Right lobe of liver (tissue), 6 donors: ENCODE results near the gene FKRP. TPM values are rescaled to one million over a fixed set of nuclear protein-coding genes. Genes with fewer than 3 reads are reported as not detected.

Experiments used
- ATAC-seq, 4 donors: fragments of 200-7000 bp; cut with Tn5 transposase; one replicate each; pipeline ENCODE4 v1.9.1; 2020; ENCODE audit warnings: mild to moderate bottlenecking in 4 of 4, moderate library complexity in 4 of 4
- DNase-seq, 3 donors: peaks; one replicate each; pipeline ENCODE4 v3.0.0-alpha.2; 2020
- H3K27ac ChIP-seq, 3 donors: fragments of 200-600 bp; one replicate each; pipeline ENCODE4 v1.8.0; 2022
- H3K27me3 ChIP-seq, 2 donors: fragments of 200-600 bp; one replicate each; pipeline ENCODE4 v1.8.0; 2022
- H3K36me3 ChIP-seq, 4 donors: fragments of 200-600 bp; sonication (generic) in 1 of 4; one replicate each; pipeline versions ENCODE4 v1.5.1 to v1.8.0; 2017 to 2022; ENCODE audit warnings: control low read depth in 1 of 4
- H3K4me1 ChIP-seq, 4 donors: fragments of 200-600 bp; sonication (generic) in 1 of 4; one replicate each; pipeline versions ENCODE4 v1.5.1 to v1.8.0; 2017 to 2022; ENCODE audit warnings: control low read depth in 1 of 4
- H3K4me3 ChIP-seq, 3 donors: fragments of 200-600 bp; one replicate each; pipeline ENCODE4 v1.8.0; 2022
- H3K9me3 ChIP-seq, 4 donors: fragments of 200-600 bp; sonication (generic) in 1 of 4; one replicate each; pipeline versions ENCODE4 v1.5.1 to v1.8.0; 2017 to 2022; ENCODE audit warnings: control low read depth in 1 of 4
- CTCF ChIP-seq, 4 donors: fragments of 200-600 bp in 3 of 4; fragments of 450-650 bp in 1 of 4; IDR thresholded peaks; one replicate each; pipeline versions ENCODE4 v1.5.1 to v1.8.0; 2016 to 2022; ENCODE audit warnings: antibody characterized with exemption in 4 of 4, mild to moderate bottlenecking in 2 of 4
- POLR2A ChIP-seq: fragments of 450-650 bp; IDR thresholded peaks from one replicate; pipeline ENCODE4 v1.6.1; 2017; ENCODE audit warnings: antibody characterized with exemption, mild to moderate bottlenecking
- WGBS: methylation state at CpG from one replicate; pipeline ENCODE4 v1.1.6; 2018; ENCODE audit warnings: low coverage, low lambda C conversion rate; ENCODE audit not compliant: insufficient coverage; ENCODE audit errors: missing lambda C conversion rate; 5-methylcytosine and 5-hydroxymethylcytosine counted together
- intact Hi-C, 2 donors: fragments of 100-400 bp; cut with DNase I; formaldehyde crosslinking; loops; one replicate each; pipeline versions ENCODE4 v1.11.2 to v1.14.1; 2022
- total RNA-seq, 6 experiments: library from RNA; depleted of rRNA in 2 of 6; stranded (reverse); fragments of >200 nt in 2 of 6; fragmentation: NEBNext Ultra II Directional in 3 of 6; extraction: Animal tissue kit (Norgen Biotek cat#: 25700) in 3 of 6; gene quantifications; one replicate each; pipeline versions ENCODE4 v1.1.0 to v1.2.4, GENCODE V29; 2016 to 2023
- donor health status: DM: no; HTN: yes; CAD: no.
- donor health status: DM: no; HTN: no; CAD: no.
- donor health status: DM: no; HTN: no; CAD: no.
- donor health status: DM: no; HTN: yes; CAD: no.
- donor health status: DM: no; HTN: yes; CAD: no.

The FKRP gene
- total RNA-seq, 6 experiments from 2014 or later = 5.8 to 9.5 (median 7.4) TPM

- 80% methylated on average over 13 of the region's 25 CpGs for WGBS
- ATAC-seq = no peak
- TF ChIP-seq CTCF (IDR thresholded peaks at IDR 0.05) (no peak), POLR2A (no peak)
- Histone ChIP-seq H3K9me3 (no peaks in the 10 kb centered on the region), H3K27ac (no peak overlapping the region), H3K27me3 (no peaks in the 10 kb centered on the region), H3K4me3 (no peak overlapping the region), H3K4me1 (peaks cover 0 to 12% (median 3%) of the 10 kb centered on the region in 4 donors), H3K36me3 (peaks cover 0 to 37% (median 12%) of the 10 kb centered on the region in 4 donors)
- no peak for DNase-seq
- intact Hi-C loops = no loop called here
These were observed 26.0 kb upstream of the FKRP start for GRCh38 chr19:46719629-46720502.

- no peak overlapping the region for H3K27ac ChIP-seq
- H3K4me1 ChIP-seq = peaks cover 0 to 4% (median 0%) of the 10 kb centered on the region in 4 donors
- H3K27me3 ChIP-seq = no peaks in the 10 kb centered on the region
- intact Hi-C loops = no loop called here
- ATAC-seq (no peak), DNase-seq (no peak)
- no peaks in the 10 kb centered on the region for H3K9me3 ChIP-seq
- H3K4me3 ChIP-seq = no peak overlapping the region
- WGBS = 61% methylated on average over 5 of the region's 22 CpGs
- peaks cover 0 to 44% (median 16%) of the 10 kb centered on the region in 4 donors for H3K36me3 ChIP-seq
- no peak for TF ChIP-seq POLR2A
- TF ChIP-seq CTCF (IDR thresholded peaks at IDR 0.05) = no peak
These were observed 25.2 kb upstream of the FKRP start for GRCh38 chr19:46720503-46721239.

- Histone ChIP-seq H3K4me1 (no peaks in the 10 kb centered on the region), H3K4me3 (no peak overlapping the region), H3K9me3 (no peaks in the 10 kb centered on the region), H3K27me3 (no peaks in the 10 kb centered on the region), H3K27ac (no peak overlapping the region), H3K36me3 (peaks cover 0 to 50% (median 18%) of the 10 kb centered on the region in 4 donors)
- ATAC-seq (no peak), DNase-seq (peak in 1 of 3 donors; percentile 51)
- intact Hi-C loops = no loop called here
- TF ChIP-seq CTCF (IDR thresholded peaks at IDR 0.05) (no peak), POLR2A (no peak)
- no CpG with 5 or more reads among the region's 16 CpGs for WGBS
These were observed 24.4 kb upstream of the FKRP start for GRCh38 chr19:46721269-46722003.

GRCh38 chr19:46722004-46722380, 23.9 kb upstream of the FKRP start:
- intact Hi-C loops = no loop called here
- no peaks in the 10 kb centered on the region for H3K27me3 ChIP-seq
- H3K27ac ChIP-seq = no peak overlapping the region
- H3K4me3 ChIP-seq = no peak overlapping the region
- H3K36me3 ChIP-seq = peaks cover 0 to 56% (median 19%) of the 10 kb centered on the region in 4 donors
- no peak for TF ChIP-seq POLR2A
- no peak for TF ChIP-seq CTCF (IDR thresholded peaks at IDR 0.05)
- no peaks in the 10 kb centered on the region for H3K4me1 ChIP-seq
- no peaks in the 10 kb centered on the region for H3K9me3 ChIP-seq
- DNase-seq = no peak
- 68% methylated on average over 7 of the region's 17 CpGs for WGBS
- ATAC-seq = no peak
